Measurements from ENCODE around the gene FAM184B. TPM values are rescaled to one million over a fixed set of nuclear protein-coding genes. Genes with fewer than 3 reads are reported as not detected.

Gene FAM184B
- total RNA-seq, 1 donor from 2014 or later = 0.02 TPM

DNA sequence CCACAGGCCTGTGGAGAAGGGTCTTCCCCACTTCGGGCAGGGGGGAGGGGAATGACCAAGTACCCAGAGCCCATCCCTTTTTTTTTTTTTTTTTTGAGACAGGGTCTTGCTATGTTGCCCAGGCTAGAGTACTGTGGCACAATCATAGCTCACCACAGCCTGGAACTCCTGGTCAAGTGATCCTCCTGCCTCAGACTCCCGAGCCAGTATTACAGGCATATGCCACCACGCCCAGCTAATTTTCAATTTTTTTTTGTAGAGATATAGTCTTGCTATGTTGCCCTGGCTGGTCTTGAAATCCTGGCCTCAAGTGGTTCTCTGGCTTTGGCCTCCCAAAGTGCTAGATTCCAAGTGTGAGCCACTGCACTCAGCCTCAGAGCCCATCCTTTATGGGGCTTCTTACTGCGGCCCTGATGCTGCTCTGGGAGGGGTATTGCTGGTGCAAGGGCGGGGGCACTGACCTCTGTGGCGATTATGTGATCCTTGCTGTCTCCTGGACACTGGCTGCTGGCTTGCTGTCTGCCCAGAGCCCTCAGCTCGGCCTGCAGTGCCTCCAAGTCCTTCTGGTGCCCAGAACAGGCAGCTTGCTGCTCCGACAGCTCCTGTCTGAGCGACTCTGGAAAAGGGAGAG is 134.1 kb downstream of the FAM184B start:
- H3K27me3 Mint-ChIP-seq = peaks cover 2% of the 10 kb centered on the region
- ChIA-PET POLR2A (no interaction called here), CTCF (no interaction called here)
- intact Hi-C loops (cut with micrococcal nuclease) = no loop called here
- ATAC-seq (ENCODE audit: low read depth) (no peak), DNase-seq (no peak)
- TF ChIP-seq, protein P1, sequence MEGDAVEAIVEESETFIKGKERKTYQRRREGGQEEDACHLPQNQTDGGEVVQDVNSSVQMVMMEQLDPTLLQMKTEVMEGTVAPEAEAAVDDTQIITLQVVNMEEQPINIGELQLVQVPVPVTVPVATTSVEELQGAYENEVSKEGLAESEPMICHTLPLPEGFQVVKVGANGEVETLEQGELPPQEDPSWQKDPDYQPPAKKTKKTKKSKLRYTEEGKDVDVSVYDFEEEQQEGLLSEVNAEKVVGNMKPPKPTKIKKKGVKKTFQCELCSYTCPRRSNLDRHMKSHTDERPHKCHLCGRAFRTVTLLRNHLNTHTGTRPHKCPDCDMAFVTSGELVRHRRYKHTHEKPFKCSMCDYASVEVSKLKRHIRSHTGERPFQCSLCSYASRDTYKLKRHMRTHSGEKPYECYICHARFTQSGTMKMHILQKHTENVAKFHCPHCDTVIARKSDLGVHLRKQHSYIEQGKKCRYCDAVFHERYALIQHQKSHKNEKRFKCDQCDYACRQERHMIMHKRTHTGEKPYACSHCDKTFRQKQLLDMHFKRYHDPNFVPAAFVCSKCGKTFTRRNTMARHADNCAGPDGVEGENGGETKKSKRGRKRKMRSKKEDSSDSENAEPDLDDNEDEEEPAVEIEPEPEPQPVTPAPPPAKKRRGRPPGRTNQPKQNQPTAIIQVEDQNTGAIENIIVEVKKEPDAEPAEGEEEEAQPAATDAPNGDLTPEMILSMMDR (IDR thresholded peaks at IDR 0.05) = no peak
- H3K36me3 Mint-ChIP-seq (ENCODE audit: low read depth) = peaks cover 4% of the 10 kb centered on the region
- H3K9me3 Mint-ChIP-seq = no peaks in the 10 kb centered on the region
- no peak overlapping the region for H3K27ac Mint-ChIP-seq
- H3K4me3 Mint-ChIP-seq = no peak overlapping the region
- no peaks in the 10 kb centered on the region for H3K4me1 Mint-ChIP-seq

DNA sequence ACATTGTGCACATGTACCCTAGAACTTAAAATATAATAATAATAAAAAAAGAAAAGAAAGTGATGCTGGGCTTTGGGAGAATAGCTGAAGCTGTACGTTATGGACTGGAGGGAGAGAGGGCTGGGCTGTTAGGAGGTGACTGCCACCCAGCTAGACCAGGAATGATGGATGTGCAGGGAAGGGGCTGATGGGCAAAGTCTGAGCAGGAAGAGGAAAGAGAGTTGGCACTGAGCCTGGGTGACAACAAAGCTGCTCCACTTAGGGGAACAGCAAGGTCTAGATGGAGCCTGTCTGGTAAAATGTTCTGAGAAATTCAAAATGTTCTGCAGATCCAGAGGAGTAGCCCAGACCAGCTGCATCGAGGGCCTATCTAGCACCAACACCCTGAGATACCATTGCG is 134.7 kb downstream of the FAM184B start:
- no peak overlapping the region for H3K27ac Mint-ChIP-seq
- CTCF ChIA-PET = no interaction called here
- H3K4me3 Mint-ChIP-seq = no peak overlapping the region

DNA sequence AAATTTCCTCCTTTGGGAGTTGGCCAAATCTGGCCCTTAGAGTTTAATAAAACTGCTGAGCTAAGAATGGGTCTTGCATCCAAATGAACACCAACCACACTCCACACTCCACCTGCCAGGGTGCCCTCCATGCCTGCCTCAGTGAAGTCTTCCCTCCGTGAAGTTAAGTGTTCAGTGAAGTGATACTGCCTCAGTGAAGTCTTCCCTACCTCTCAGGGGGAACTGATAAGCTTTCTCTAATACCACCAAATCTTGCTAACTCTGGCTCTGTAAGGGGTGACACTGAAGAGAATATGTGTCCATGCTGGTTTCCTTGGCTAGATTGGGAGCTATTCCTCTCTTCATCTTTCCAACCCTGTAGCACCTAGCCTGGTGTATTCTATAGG is 139.0 kb downstream of the FAM184B start:
- H3K9me3 Mint-ChIP-seq = no peaks in the 10 kb centered on the region
- TF ChIP-seq, protein P1 (IDR thresholded peaks at IDR 0.05) = no peak
- CTCF ChIA-PET = no interaction called here
- H3K27ac Mint-ChIP-seq = no peak overlapping the region
- ATAC-seq (ENCODE audit: low read depth) (no peak), DNase-seq (no peak)
- intact Hi-C loops (cut with micrococcal nuclease) = no loop called here
- H3K4me1 Mint-ChIP-seq = no peaks in the 10 kb centered on the region
- H3K27me3 Mint-ChIP-seq = peaks cover 2% of the 10 kb centered on the region
- H3K36me3 Mint-ChIP-seq (ENCODE audit: low read depth) = peaks cover 7% of the 10 kb centered on the region
- POLR2A ChIA-PET = no interaction called here
- H3K4me3 Mint-ChIP-seq = no peak overlapping the region

More for the DNA sequence above, 134.7 kb downstream of the FAM184B start:
- Mint-ChIP-seq H3K4me1 (no peaks in the 10 kb centered on the region), H3K36me3 (ENCODE audit: low read depth) (peaks cover 4% of the 10 kb centered on the region), H3K9me3 (no peaks in the 10 kb centered on the region), H3K27me3 (peaks cover 2% of the 10 kb centered on the region)
- TF ChIP-seq, protein P1 (IDR thresholded peaks at IDR 0.05) = no peak
- no peak for DNase-seq
- POLR2A ChIA-PET = no interaction called here
- intact Hi-C loops (cut with micrococcal nuclease) = no loop called here
- no peak for ATAC-seq (ENCODE audit: low read depth)

DNA sequence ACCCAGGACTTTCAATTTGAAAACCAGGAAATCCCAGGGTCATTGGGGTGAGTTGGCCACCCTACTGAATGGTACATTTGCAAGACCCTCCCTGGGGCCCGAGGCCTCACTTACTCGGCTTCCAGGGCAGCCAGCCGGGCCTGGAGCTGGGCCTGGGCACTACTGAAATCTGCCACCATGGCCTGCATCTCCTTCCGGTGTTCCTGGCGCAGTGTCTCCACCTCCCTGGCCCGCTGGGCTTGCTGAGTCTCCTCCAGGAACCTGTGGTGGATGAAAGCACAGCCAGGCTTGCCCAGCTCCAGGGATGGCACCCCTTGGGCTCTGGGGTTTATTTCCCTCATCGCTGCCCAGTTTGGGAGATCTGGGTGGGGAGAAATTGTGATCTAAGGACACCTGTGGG is 142.3 kb downstream of the FAM184B start:
- TF ChIP-seq, protein P1 (IDR thresholded peaks at IDR 0.05) = no peak
- POLR2A ChIA-PET = no interaction called here
- CTCF ChIA-PET = interaction anchor here (1.8 kb wide), 1 partner anchor 94 kb away, joined by 6 read pairs; no protein-coding TSS in a partner anchor

DNA sequence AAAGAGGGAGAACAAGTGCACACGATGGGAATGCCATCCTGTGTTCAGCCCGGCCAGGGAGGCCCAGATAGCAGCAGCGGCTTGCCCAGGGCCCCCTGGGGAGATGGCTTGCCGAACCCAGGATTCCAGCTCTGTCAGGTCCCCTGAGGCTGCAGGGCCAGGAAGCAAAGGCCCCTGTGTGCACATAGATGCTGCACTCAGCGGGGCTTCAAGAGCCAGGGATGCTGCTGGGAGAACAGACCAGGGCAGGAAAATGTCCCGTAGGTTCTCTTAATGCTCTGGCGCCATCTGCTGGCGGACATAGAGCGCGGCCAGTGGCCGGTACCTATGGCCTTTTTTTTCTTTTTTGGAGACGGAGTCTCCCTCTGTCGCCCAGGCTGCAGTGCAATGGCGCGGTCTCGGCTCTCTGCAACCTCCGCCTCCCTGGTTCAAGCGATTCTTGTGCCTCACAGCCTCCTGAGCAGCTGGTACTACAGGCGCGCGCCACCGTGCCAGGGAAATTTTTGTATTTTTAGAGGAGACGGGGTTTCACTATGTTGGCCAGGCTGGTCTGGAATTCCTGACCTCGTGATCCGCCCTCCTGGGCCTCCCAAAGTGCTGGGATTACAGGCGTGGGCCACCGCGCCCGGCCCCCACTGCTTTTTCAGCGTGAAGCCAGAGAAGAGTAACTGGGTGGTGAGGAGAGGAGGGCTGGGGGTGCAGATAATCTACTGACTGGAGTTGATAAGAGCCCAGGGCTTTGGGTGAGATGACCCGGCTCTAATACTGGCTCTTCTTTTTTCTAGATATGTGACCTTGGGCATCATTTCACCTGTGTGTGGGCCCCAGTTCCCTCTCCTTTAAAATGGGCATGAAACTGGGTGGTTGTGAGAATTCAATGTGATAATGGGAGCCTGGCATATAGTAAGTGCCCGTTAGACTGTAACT is 144.5 kb downstream of the FAM184B start:
- peaks cover 37% of the 10 kb centered on the region for H3K36me3 Mint-ChIP-seq (ENCODE audit: low read depth)
- H3K9me3 Mint-ChIP-seq = no peaks in the 10 kb centered on the region
- H3K27ac Mint-ChIP-seq = no peak overlapping the region
- TF ChIP-seq, protein P1 (IDR thresholded peaks at IDR 0.05) = peak; percentile 44
- ChIA-PET CTCF (interaction anchor here (0.6 to 3.9 kb wide), 9 partner anchors 41 to 472 kb away, joined by 3 to 49 read pairs (median 4); no protein-coding TSS in a partner anchor), POLR2A (no interaction called here)
- ATAC-seq (ENCODE audit: low read depth) (peak; percentile 75), DNase-seq (peak; percentile 66)
- no peaks in the 10 kb centered on the region for H3K27me3 Mint-ChIP-seq
- H3K4me3 Mint-ChIP-seq = no peak overlapping the region
- intact Hi-C loops (cut with micrococcal nuclease) = loop anchor here (1.0 to 2.0 kb wide), 6 partner anchors 22 to 956 kb away; partner anchors contain the start of genes LAP3 and MED28
- H3K4me1 Mint-ChIP-seq = peaks cover 2% of the 10 kb centered on the region

More for the DNA sequence above, 142.3 kb downstream of the FAM184B start:
- no peak overlapping the region for H3K27ac Mint-ChIP-seq
- H3K9me3 Mint-ChIP-seq = no peaks in the 10 kb centered on the region
- H3K36me3 Mint-ChIP-seq (ENCODE audit: low read depth) = peaks cover 24% of the 10 kb centered on the region
- H3K27me3 Mint-ChIP-seq = no peaks in the 10 kb centered on the region
- no peak for DNase-seq
- H3K4me1 Mint-ChIP-seq = peaks cover 2% of the 10 kb centered on the region
- intact Hi-C loops (cut with micrococcal nuclease) = no loop called here
- H3K4me3 Mint-ChIP-seq = no peak overlapping the region
- no peak for ATAC-seq (ENCODE audit: low read depth)
